OCI-LY7 (cell line): Measurements from ENCODE around the gene MACROD1. TPM values are rescaled to one million over a fixed set of nuclear protein-coding genes. Genes with fewer than 3 reads are reported as not detected.
"Not testable (repeated sequence)": the region's sequence is repeated elsewhere in the genome, so short reads cannot be mapped to it uniquely, and the experiment has no call there.

Experiments used
- BruUV-seq: library from RNA; stranded (reverse); fragments of 400-500 nt; replicated peaks from 2 replicates; lab custom pipeline; 2021; lab: Mats Ljungman, UMichigan
- CTCF ChIA-PET: fragments of 300-600 bp; sonication (Branson Sonifier 250); formaldehyde crosslinking; loops from one replicate; lab custom pipeline; 2022; ENCODE audit warnings: antibody characterized with exemption; ENCODE audit not compliant: unreplicated experiment; lab: Charles Lee
- POLR2A ChIA-PET: fragments of 300-600 bp; sonication (Branson Sonifier 250); formaldehyde crosslinking; loops from one replicate; lab custom pipeline; 2022; ENCODE audit warnings: antibody characterized with exemption; lab: Charles Lee
- DNase-seq: peaks from one replicate; pipeline ENCODE4 v3.0.0-alpha.2; 2015; ENCODE audit warnings: low spot score
- H2AFZ ChIP-seq: fragments of 200-600 bp; sonication (generic), shearing (Covaris generic); 2 replicates; pipeline ENCODE4 v1.6.1; 2014; ENCODE audit warnings: mild to moderate bottlenecking, antibody characterized with exemption, low read length, moderate library complexity
- H3K27ac ChIP-seq: fragments of 200-600 bp; sonication (generic); 2 replicates; pipeline ENCODE4 v1.5.1; 2014; ENCODE audit warnings: mixed run types, low read depth, mild to moderate bottlenecking, moderate library complexity, low read length, inconsistent platforms; ENCODE audit not compliant: poor library complexity, severe bottlenecking
- H3K36me3 ChIP-seq: fragments of 200-600 bp; sonication (generic); 2 replicates; pipeline ENCODE4 v1.6.1; 2014; ENCODE audit warnings: mild to moderate bottlenecking, antibody characterized with exemption, low read length, moderate library complexity, mixed read lengths; ENCODE audit not compliant: insufficient read depth
- H3K4me1 ChIP-seq: fragments of 200-600 bp; sonication (generic); 2 replicates; pipeline ENCODE4 v1.5.1; 2014; ENCODE audit warnings: mild to moderate bottlenecking, low read length; ENCODE audit not compliant: insufficient read depth, poor library complexity, severe bottlenecking
- H3K4me2 ChIP-seq: fragments of 200-600 bp; sonication (generic); 2 replicates; pipeline ENCODE4 v1.6.1; 2014; ENCODE audit warnings: mild to moderate bottlenecking, low read length
- H3K4me3 ChIP-seq: fragments of 200-600 bp; sonication (generic); 2 replicates; pipeline ENCODE4 v1.5.1; 2014; ENCODE audit warnings: mild to moderate bottlenecking, low read depth, low read length; ENCODE audit not compliant: poor library complexity, severe bottlenecking
- H3K79me2 ChIP-seq: fragments of 200-600 bp; sonication (generic); 2 replicates; pipeline ENCODE4 v1.6.1; 2016; ENCODE audit warnings: low read depth, mild to moderate bottlenecking, low read length, moderate library complexity, mixed read lengths; ENCODE audit not compliant: insufficient read depth
- H3K9me2 ChIP-seq: fragments of 200-600 bp; sonication (generic); 2 replicates; pipeline ENCODE4 v1.6.1; 2016; ENCODE audit warnings: mild to moderate bottlenecking, low read length, mixed read lengths; ENCODE audit not compliant: insufficient read depth
- H3K9me3 ChIP-seq: fragments of 200-600 bp; sonication (generic); 2 replicates; pipeline ENCODE4 v1.6.1; 2014; ENCODE audit warnings: mild to moderate bottlenecking, mixed run types, low read length, mixed read lengths
- H4K20me1 ChIP-seq: fragments of 200-600 bp; sonication (generic); 2 replicates; pipeline ENCODE4 v1.6.1; 2014; ENCODE audit warnings: mild to moderate bottlenecking, antibody characterized with exemption, low read length, moderate library complexity, mixed read lengths; ENCODE audit not compliant: insufficient read depth
- CTCF ChIP-seq: fragments of 200-600 bp; sonication (generic); conservative IDR thresholded peaks from 2 replicates; pipeline ENCODE4 v1.5.1; 2014; ENCODE audit warnings: mild to moderate bottlenecking, antibody characterized with exemption, low read length, moderate library complexity, mixed read lengths
- EZH2phosphoT487 ChIP-seq: fragments of 200-600 bp; sonication (generic); IDR thresholded peaks from 2 replicates; pipeline ENCODE4 v1.6.1; 2018; ENCODE audit warnings: low read depth, borderline replicate concordance, mild to moderate bottlenecking, mixed run types, antibody characterized with exemption, low read length, moderate library complexity, mixed read lengths
- intact Hi-C: fragments of 100-400 bp; cut with micrococcal nuclease; formaldehyde crosslinking; loops from one replicate; pipeline ENCODE4 v1.10.0; 2022; ENCODE audit not compliant: unreplicated experiment
- total RNA-seq, 2 experiments: library from RNA; depleted of rRNA in 1 of 2; stranded (reverse); fragments of >200 nt in 1 of 2; shearing (Covaris generic) in 1 of 2; gene quantifications; 2 replicates each; pipeline ENCODE4 v1.2.3, GENCODE V29; 2014 to 2022

The MACROD1 gene
- total RNA-seq, 2 experiments from 2014 or later = 14.7 to 25.4 TPM

- Histone ChIP-seq H4K20me1 (no peaks in the 10 kb centered on the region), H3K79me2 (no peaks in the 10 kb centered on the region), H2AFZ (no peak overlapping the region), H3K4me1 (no peaks in the 10 kb centered on the region), H3K4me2 (no peak overlapping the region), H3K4me3 (no peak overlapping the region), H3K27ac (no peak overlapping the region), H3K9me2 (no peaks in the 10 kb centered on the region), H3K36me3 (no peaks in the 10 kb centered on the region), H3K9me3 (no peaks in the 10 kb centered on the region)
- intact Hi-C loops = no loop called here
- no TSS peak for BruUV-seq
- TF ChIP-seq EZH2phosphoT487 = no peak
- TF ChIP-seq CTCF = no peak
- CTCF ChIA-PET = no interaction called here
- no peak for DNase-seq
- POLR2A ChIA-PET = interaction anchor here (0.7 kb wide), 1 partner anchor 22 kb away, joined by 3 read pairs; no protein-coding TSS in a partner anchor
These were observed 117.7 kb downstream of the MACROD1 start for GRCh38 chr11:64048042-64048854.

- H3K27ac ChIP-seq, H3K4me1 ChIP-seq, intact Hi-C loops, H3K4me3 ChIP-seq, H3K9me2 ChIP-seq, CTCF ChIA-PET, DNase-seq, H3K9me3 ChIP-seq, H3K79me2 ChIP-seq, H3K4me2 ChIP-seq, H4K20me1 ChIP-seq, BruUV-seq, H3K36me3 ChIP-seq, H2AFZ ChIP-seq: not testable (repeated sequence)
- POLR2A ChIA-PET = interaction anchor here (0.6 kb wide), 1 partner anchor 10 kb away, joined by 3 read pairs; no protein-coding TSS in a partner anchor
These were observed 118.5 kb downstream of the MACROD1 start for GRCh38 chr11:64047373-64047772.

- ChIA-PET CTCF (no interaction called here), POLR2A (no interaction called here)
- no peak overlapping the region for H3K4me3 ChIP-seq
- intact Hi-C loops = no loop called here
- no peak for DNase-seq
- H3K79me2 ChIP-seq = no peaks in the 10 kb centered on the region
- BruUV-seq = no TSS peak
- TF ChIP-seq CTCF (no peak), EZH2phosphoT487 (no peak)
- H2AFZ ChIP-seq = no peak overlapping the region
- no peaks in the 10 kb centered on the region for H3K9me2 ChIP-seq
- H3K4me2 ChIP-seq = no peak overlapping the region
- no peaks in the 10 kb centered on the region for H3K36me3 ChIP-seq
- H3K9me3 ChIP-seq = no peaks in the 10 kb centered on the region
- H4K20me1 ChIP-seq = no peaks in the 10 kb centered on the region
- H3K4me1 ChIP-seq = no peaks in the 10 kb centered on the region
- no peak overlapping the region for H3K27ac ChIP-seq
These were observed 120.2 kb downstream of the MACROD1 start for GRCh38 chr11:64045700-64046099.
